Measurements from ENCODE around the gene PNP. TPM values are rescaled to one million over a fixed set of nuclear protein-coding genes. Genes with fewer than 3 reads are reported as not detected.
"Not testable (repeated sequence)": the region's sequence is repeated elsewhere in the genome, so short reads cannot be mapped to it uniquely, and the experiment has no call there.

Gene PNP
- total and polyA plus RNA-seq, 2 donors (not counting 1 experiment from before 2014, with no cell fraction given) = 42.0 to 119 TPM

DNA sequence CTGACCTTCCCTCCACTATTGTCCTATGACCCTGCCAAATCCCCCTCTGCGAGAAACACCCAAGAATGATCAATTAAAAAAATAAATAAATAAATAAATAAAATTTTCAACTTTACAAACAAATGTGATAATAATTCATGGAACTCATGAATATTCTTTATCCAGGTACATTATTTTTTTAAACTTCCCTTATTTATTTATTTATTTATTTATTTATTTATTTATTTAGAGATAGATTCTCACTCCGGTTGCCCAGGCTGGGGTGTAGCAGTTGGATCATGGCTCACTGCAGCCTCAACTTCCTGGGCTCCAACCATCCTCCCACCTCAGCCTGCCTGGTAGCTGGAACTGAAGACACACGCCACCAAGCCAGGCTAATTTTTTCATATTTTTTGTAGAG is 38.3 kb downstream of the PNP start:
- H3K4me2 ChIP-seq (replicated peaks; ENCODE audit: low read depth, low read length, poor library complexity, severe bottlenecking); H3K9me3 Mint-ChIP-seq (ENCODE audit: insufficient read depth); H3K27ac Mint-ChIP-seq; H3K9me3 ChIP-seq (ENCODE audit: control extremely low read depth in 1 of 3, control insufficient read depth in 2 of 3, insufficient read depth in 1 of 3, low read length in 2 of 3); POLR2A ChIA-PET; H3K79me2 ChIP-seq (ENCODE audit: control insufficient read depth, insufficient read depth, low read length); ATAC-seq (ENCODE audit: low read depth); H4K20me1 ChIP-seq (ENCODE audit: control insufficient read depth, insufficient read depth, low read length, poor library complexity, severe bottlenecking); DNase-seq; CTCF ChIA-PET; H3K27ac ChIP-seq (ENCODE audit: low read length in 2 of 2); H3K27me3 Mint-ChIP-seq; intact Hi-C loops (cut with micrococcal nuclease); H3K9ac ChIP-seq (ENCODE audit: low read length); H3K36me3 ChIP-seq (replicated peaks in 1 of 2; ENCODE audit: control extremely low read depth in 1 of 2, control insufficient read depth in 1 of 2, extremely low read depth in 1 of 2, insufficient read depth in 2 of 2, low read length in 1 of 2); H3K27me3 ChIP-seq (replicated peaks in 1 of 4; ENCODE audit: control extremely low read depth in 1 of 4, control insufficient read depth in 3 of 4, insufficient read depth in 4 of 4, low read length in 3 of 4); H2AFZ ChIP-seq (ENCODE audit: insufficient read depth, low read depth, low read length, poor library complexity, severe bottlenecking); H3K4me3 Mint-ChIP-seq; H3K4me3 ChIP-seq (ENCODE audit: control extremely low read depth in 1 of 5, extremely low read depth in 1 of 5, insufficient read depth in 1 of 5, low read depth in 2 of 5, low read length in 4 of 5): not testable (repeated sequence)
- peaks cover 29% of the 10 kb centered on the region for H3K4me1 Mint-ChIP-seq
- peaks cover 22 to 24% of the 10 kb centered on the region in 2 donors for H3K4me1 ChIP-seq (ENCODE audit: control insufficient read depth in 2 of 2, insufficient read depth in 2 of 2, low read length in 2 of 2)
- WGBS (ENCODE audit: insufficient coverage) = no CpG with 5 or more reads among the region's 3 CpGs

- Mint-ChIP-seq H3K27ac (no peak overlapping the region), H3K9me3 (ENCODE audit: insufficient read depth) (no peaks in the 10 kb centered on the region), H3K4me3 (no peak overlapping the region), H3K27me3 (no peaks in the 10 kb centered on the region), H3K4me1 (peaks cover 32% of the 10 kb centered on the region)
- H3K9ac ChIP-seq (ENCODE audit: low read length) = no peak overlapping the region
- ChIA-PET POLR2A (no interaction called here), CTCF (no interaction called here)
- ATAC-seq (ENCODE audit: low read depth) (no peak), DNase-seq (no peak)
- no peaks in the 10 kb centered on the region for H3K9me3 ChIP-seq (ENCODE audit: control extremely low read depth in 1 of 3, control insufficient read depth in 2 of 3, insufficient read depth in 1 of 3, low read length in 2 of 3)
- H3K79me2 ChIP-seq (ENCODE audit: control insufficient read depth, insufficient read depth, low read length) = no peaks in the 10 kb centered on the region
- no peak for TF ChIP-seq EZH2 (IDR thresholded peaks at IDR 0.05; ENCODE audit: borderline replicate concordance, insufficient read depth, low read depth, low read length, poor library complexity, severe bottlenecking)
- TF ChIP-seq, protein P1, sequence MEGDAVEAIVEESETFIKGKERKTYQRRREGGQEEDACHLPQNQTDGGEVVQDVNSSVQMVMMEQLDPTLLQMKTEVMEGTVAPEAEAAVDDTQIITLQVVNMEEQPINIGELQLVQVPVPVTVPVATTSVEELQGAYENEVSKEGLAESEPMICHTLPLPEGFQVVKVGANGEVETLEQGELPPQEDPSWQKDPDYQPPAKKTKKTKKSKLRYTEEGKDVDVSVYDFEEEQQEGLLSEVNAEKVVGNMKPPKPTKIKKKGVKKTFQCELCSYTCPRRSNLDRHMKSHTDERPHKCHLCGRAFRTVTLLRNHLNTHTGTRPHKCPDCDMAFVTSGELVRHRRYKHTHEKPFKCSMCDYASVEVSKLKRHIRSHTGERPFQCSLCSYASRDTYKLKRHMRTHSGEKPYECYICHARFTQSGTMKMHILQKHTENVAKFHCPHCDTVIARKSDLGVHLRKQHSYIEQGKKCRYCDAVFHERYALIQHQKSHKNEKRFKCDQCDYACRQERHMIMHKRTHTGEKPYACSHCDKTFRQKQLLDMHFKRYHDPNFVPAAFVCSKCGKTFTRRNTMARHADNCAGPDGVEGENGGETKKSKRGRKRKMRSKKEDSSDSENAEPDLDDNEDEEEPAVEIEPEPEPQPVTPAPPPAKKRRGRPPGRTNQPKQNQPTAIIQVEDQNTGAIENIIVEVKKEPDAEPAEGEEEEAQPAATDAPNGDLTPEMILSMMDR (IDR thresholded peaks at IDR 0.05) = no peak
- intact Hi-C loops (cut with micrococcal nuclease) = no loop called here
- peaks cover 24 to 27% of the 10 kb centered on the region in 2 donors for H3K4me1 ChIP-seq (ENCODE audit: control insufficient read depth in 2 of 2, insufficient read depth in 2 of 2, low read length in 2 of 2)
- no peak overlapping the region for H3K4me3 ChIP-seq (ENCODE audit: control extremely low read depth in 1 of 5, extremely low read depth in 1 of 5, insufficient read depth in 1 of 5, low read depth in 2 of 5, low read length in 4 of 5)
- H3K27me3 ChIP-seq (replicated peaks in 1 of 4; ENCODE audit: control extremely low read depth in 1 of 4, control insufficient read depth in 3 of 4, insufficient read depth in 4 of 4, low read length in 3 of 4) = no peaks in the 10 kb centered on the region
- WGBS (ENCODE audit: insufficient coverage) = no CpG with 5 or more reads among the region's 8 CpGs
- no peaks in the 10 kb centered on the region for H3K36me3 ChIP-seq (replicated peaks in 1 of 2; ENCODE audit: control extremely low read depth in 1 of 2, control insufficient read depth in 1 of 2, extremely low read depth in 1 of 2, insufficient read depth in 2 of 2, low read length in 1 of 2)
- no peak overlapping the region for H2AFZ ChIP-seq (ENCODE audit: insufficient read depth, low read depth, low read length, poor library complexity, severe bottlenecking)
- no peak overlapping the region for H3K4me2 ChIP-seq (replicated peaks; ENCODE audit: low read depth, low read length, poor library complexity, severe bottlenecking)
- no peaks in the 10 kb centered on the region for H4K20me1 ChIP-seq (ENCODE audit: control insufficient read depth, insufficient read depth, low read length, poor library complexity, severe bottlenecking)
- no peak overlapping the region for H3K27ac ChIP-seq (ENCODE audit: low read length in 2 of 2)
Measured at GRCh38 chr14:20508367-20508766, 39.2 kb downstream of the PNP start.

All from B cell (primary cell).